Activated naive CD8-positive, alpha-beta T cell treated with anti-CD3 and anti-CD28 coated beads, Interleukin-2, amount 50 U/mL, for 16 hours (primary cell): ENCODE measurements around the gene SIPA1L3.
A peak's percentile ranks its signal among the peaks of the same experiment; 100 is the strongest.
"Not testable (repeated sequence)": the region's sequence is repeated elsewhere in the genome, so short reads cannot be mapped to it uniquely, and the experiment has no call there.

Source experiments
- DNase-seq: peaks from one replicate; pipeline ENCODE4 v3.0.0-alpha.2; 2020; ENCODE audit warnings: low read depth, low spot score

SIPA1L3 gene

DNA sequence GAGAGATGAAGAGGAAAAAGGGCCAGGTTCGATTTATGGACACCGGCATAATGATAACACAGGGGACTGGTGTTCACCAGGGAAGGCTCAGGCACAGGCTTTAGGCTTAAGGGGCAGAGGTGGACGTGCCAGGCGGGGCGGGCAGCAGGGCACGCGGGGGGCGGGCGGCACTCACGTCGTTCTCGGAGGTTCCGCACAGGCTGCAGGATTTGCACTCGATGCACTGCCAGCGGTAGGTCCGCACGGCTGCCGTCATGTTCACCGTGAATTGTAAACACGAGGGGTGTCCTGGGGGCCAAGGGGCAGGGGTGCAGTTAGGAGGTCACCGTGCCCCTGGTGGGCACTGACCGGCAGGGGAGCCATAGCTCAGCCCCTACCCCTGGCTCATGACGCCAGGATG is 306.5 kb downstream of the SIPA1L3 start:
- no peak for DNase-seq

- DNase-seq = no peak
Measured at GRCh38 chr19:38213911-38214625, 307.1 kb downstream of the SIPA1L3 start.

- no peak for DNase-seq
Measured at GRCh38 chr19:38216785-38217641, 310.0 kb downstream of the SIPA1L3 start.

GRCh38 chr19:38218204-38218603 is 311.2 kb downstream of the SIPA1L3 start:
- no peak for DNase-seq

DNA sequence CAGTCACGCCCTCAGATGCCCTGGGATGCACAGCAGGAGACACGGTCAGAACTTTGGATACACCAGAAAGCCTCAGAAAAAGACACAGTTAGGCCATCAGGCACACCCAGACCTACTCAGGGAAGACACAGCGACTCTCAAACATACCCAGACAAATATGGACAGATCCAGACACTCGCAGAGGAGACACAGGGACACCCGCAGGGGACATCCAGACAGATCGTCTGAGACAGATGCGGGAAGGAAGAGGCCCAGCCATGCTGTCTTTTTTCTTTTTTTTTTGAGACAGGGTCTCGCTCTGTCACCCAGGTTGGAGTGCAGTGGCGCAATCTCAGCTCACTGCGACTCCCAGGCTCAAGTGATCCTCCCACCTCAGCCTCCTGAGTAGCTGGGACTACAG is 312.2 kb downstream of the SIPA1L3 start:
- DNase-seq = no peak

DNA sequence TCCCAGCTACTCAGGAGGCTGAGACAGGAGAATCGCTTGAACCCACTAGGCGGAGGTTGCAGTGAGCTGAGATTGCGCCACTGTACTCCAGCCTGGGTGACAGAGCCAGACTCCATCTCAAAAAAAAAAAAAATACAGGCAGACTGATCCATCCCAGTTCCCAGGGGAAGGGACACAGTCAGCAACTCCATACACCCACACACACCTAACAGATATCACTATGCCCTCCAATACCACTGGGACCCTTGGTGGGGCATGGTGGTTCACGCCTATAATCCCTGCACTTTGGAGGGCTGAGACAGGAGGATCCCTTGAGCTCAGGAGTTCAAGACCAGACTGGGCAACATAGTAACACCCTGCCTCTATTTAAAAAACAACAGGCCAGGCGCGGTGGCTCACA is 314.4 kb downstream of the SIPA1L3 start:
- no peak for DNase-seq

GRCh38 chr19:38221919-38222830 is 315.2 kb downstream of the SIPA1L3 start:
- DNase-seq = no peak

DNA sequence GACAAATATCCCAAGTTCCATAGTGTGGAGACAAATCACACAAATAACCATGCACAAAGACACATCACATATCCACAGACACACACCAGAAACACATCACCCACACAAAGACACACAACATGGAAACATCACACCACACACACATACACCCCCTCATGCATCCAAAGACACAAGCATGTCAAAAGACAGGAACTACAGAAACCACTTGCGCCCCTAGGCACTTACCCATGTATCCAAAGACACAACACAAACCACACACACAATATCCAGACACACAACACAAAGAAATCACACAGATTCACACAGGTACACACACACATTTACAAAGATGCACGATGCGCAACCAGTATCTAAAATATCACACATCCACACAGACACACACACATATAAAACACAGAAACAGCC is 316.1 kb downstream of the SIPA1L3 start:
- DNase-seq = no peak

- DNase-seq = no peak
Measured at GRCh38 chr19:38223617-38224013, 316.6 kb downstream of the SIPA1L3 start.

DNA sequence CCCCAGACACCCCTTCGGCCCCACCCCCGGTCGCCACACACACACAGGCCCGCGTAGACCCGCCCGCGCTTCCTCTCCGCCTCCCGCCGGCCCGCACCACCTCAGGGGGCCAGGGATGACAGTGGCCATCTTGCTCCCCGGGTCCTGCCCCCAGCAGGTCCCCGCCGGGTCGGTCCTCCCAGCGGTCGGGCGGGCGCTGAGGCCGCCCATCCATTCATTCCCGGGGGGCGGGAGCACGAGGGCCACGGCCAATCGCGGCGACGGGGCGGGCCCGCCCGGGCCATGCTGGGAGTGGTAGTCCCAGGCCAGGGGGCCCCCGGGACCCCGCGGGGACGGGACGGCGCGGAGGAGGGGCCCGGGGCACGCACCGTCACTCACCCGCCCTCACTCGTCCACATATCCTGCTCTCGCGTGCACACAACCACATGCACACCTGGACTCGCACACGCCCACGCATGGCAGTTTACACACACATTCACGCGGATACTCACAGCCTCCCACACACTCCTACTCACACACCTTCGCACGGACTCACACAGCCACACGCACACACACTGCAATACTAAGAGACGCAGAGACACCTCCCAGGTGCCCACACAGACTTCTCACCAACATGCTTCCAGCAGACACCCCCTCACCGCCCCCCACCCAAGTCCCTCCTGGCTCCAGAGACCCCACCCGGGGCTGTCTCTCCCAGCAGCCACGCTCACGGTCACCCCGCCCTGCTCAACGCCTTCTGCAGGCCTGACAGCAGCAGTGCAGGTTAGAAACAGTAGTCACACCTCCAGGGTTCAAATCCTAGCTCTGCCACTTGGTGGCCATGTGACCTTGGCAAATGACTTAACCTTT is 317.2 kb downstream of the SIPA1L3 start, which contains the start of gene DPF1:
Gene DPF1 (minus strand): TSS at position 209 of the 849 bp plus-strand sequence. CDS start 80 bp downstream, at position 129.
- peak; percentile 14 for DNase-seq

- not testable (repeated sequence) for DNase-seq
Measured at GRCh38 chr19:38224863-38225218, 317.8 kb downstream of the SIPA1L3 start.

- no peak for DNase-seq
Measured at GRCh38 chr19:38227287-38228004, 320.4 kb downstream of the SIPA1L3 start.

DNA sequence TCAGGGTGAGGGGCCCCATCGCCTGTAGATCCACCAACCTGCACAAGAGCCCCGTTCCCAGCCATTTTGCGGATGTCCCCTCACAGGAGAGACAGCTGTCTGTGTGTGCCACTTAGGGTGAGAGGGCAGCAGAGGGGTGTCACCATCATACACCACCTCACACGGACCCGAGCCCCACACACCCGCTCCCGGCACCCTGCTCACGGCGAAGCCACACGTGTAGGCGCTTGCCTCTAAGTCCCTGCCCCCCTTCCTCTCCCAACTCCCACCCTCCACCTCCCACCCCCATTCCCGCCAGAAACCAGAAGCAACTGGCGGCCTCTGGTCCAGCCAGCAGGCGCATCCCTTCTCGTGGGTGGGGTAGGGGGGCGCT is 321.0 kb downstream of the SIPA1L3 start:
- DNase-seq = no peak

DNA sequence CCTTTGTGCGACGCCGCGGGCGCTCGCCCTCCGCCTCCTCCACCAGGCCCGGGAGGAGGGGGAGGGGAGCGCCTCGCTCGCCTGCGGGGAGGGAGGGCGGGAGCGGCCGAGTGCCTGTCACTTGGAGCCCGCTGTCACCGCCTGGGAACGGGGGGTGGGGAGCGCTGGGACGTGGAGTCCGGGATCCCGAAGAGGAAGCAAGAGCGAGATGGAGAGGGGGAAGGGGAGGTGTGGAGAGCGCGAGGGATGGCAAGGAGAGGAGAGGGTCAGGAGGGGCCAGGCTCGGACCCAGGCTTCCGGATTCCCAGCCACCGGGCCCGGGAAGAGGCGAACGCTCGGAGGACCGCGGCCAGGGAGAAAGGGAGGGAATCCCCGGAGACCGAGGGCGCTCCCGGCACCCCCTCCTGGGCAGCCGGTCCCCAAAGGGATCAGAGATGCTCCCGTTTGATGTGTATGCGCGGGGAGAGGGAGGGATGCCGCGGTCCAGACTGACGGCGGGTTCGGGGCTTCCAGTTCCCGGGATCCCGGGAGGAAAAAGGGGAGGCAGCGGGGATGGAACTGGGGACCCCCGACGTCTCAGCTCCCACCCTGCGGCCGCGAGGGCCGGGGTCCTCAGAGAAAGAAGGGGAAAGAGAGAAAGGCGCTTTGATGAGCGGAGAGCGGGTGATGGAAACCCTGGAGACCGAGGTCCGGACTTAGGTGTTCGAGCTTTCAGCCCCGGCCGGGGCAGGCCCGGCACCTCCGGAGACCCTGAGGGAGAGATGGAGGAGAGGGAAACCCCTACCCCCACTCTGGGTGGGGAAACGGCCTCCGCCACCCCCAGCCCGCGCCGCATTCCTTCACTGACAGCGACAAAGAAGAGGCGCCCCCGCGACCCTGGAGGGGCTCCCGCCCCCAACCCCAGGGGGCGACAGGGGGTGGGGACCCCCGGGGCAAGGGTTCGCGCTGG is 321.8 kb downstream of the SIPA1L3 start:
- DNase-seq = no peak

DNA sequence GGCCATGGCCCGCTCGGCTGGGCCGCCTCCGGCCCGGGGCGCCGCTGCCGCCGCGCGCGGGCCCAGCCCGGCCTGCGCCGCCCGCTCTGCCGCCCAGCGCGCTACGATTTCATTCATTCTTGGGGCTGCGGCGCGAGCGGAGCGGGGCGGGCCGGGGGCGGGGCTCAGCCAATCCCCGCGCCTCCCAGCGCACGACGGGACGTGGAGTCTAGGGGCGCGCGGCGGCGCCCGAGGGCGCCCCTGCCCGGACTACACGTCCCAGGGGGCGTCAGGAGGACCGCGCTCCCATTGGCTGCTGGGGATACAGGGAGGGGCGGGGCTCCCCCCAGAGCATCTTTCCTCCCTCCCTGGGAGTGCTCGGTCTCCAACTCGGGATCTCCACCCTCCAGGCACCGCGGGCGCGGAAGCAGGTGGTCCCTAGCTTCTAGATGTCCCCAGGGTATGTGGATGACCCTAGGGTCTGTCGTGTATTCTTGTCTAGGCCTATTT is 322.6 kb downstream of the SIPA1L3 start:
- DNase-seq = peak; percentile 32

DNA sequence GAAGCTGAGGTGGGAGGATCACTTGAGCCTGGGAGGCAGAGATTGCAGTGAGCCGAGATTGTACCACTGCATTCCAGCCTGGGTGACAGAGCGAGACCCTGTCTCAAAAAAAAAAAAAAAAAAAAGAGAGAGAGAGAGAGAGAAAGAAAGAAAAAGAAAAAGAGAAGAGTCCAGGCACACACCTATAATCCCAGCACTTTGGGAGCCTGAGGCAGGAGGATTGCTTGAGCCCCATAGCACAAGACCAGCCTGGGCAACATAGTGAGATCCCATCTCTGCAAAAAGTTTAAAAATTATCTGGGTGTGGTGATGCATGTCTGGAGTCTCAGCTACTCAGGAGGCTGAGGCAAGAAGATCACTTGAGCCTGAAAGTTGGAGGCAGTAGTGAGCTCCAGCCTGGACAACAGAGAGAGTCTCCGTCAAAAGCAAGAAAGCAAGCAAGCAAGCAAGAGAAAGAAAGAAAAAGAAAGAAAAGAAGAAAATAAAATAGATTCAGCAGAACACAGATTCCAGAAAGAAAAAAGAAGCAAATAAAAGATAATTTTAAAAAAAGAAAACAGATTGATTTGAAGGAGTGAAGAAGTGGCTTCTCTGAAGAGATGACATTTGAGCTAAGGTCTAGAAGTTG is 323.6 kb downstream of the SIPA1L3 start:
- DNase-seq = not testable (repeated sequence)

DNA sequence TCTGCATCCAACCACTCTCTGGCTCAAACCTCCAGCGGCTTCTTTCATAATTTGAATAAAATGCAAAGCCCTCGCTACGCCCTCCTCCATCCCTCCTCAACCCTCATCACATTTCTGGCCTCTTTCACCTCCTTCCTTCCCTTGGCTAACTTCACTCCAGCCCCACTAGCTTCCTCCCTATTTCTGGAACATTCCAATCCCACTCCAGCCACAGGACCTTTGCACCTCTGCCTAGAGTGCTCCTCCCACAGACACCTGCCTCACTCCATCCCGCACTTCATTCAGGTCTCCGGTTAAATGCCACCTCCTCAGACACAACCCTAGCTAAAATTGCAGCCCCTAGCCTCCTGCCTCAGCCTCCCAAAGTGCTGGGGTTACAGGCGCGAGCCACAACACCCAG is 324.9 kb downstream of the SIPA1L3 start:
- no peak for DNase-seq

DNA sequence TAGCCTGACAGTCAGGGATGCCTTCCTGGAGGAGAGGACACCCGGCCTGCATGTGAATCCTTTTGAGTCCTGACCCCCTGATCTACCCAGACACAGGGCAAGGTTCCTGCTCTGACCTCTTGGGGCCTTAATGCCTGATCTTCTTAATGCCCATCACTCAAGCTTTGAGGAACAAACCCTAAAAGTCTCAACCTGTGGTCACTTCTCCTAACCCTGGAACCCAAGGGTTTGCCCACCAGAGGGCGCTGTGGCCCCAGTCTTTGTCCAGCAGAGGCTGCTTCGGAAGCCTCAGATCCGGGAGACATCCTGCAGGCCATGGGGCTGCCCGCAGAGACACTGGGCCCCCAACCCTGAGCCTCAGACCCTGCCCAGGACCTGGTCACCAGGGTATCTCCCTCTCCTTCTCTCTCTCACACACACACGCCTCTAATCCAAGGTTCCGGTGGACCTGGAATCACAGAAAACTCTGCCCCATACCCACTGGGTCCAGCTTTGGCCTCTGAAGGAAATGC is 326.8 kb downstream of the SIPA1L3 start:
- peak; percentile 49 for DNase-seq
